GM21825 (cell line): ENCODE measurements around the gene UXT.

ENCODE experiments used
- ATAC-seq: cut with Tn5 transposase; IDR thresholded peaks from one replicate; pipeline ENCODE4 v1.9.1; 2021; ENCODE audit warnings: mild to moderate bottlenecking, moderate library complexity; ENCODE audit not compliant: unreplicated experiment

Gene UXT

DNA sequence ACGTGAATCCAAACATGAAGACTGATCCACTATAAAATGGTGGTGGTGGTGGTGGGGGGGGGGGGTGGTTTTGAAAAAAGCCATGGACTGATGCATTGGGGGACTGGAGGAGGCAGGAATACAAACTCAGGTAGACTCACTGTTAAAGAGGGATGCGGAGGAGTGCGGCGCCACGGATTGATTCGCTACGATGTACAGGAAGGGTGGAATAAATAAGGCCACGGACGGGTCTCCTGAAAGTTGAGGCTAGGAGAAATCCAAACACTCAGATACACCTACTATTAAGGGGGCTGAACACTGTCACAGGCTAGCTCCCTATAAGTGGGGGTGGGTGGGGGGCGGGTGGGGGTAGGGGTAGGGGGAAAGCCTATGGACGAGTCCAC, 9.2 kb downstream of the UXT start:
- no peak for ATAC-seq

DNA sequence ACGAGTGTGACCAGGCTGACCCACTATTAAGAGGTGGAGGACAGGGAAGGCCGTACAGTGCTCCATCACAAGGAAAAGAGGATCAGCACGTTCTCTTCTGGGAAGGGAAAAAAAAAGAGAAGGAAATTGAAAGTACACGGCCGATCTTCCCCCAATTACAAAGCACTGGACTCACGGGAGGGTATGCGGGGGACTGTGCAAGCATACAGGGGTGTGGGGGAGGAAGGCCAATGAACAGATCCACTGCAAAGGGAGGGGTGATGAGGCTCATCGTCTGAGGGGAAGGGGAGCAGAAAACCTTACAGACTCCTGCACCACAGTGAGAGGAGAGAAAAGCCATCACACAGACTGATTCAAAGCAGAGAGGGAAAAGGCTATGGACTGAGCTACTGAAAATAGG, 9.7 kb downstream of the UXT start:
- ATAC-seq = no peak

DNA sequence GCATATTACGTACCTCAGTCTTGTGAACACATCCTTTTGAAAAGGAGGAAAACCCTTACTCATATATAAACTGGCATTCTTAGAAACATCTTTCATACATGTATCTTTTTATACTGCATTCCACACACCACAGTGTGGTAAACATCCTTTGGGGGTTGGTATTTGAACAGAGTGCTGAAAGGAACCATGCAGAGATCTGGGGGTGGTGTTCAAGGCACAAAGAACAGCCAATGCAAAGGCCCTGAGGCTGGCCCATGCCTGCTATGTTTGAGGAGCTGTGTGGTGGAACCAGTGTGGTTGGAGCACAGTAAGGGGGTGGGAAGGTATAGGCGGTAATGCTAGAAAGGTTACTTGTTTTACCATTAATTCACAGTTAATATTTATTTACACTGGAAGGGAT, 10.6 kb downstream of the UXT start:
- no peak for ATAC-seq

DNA sequence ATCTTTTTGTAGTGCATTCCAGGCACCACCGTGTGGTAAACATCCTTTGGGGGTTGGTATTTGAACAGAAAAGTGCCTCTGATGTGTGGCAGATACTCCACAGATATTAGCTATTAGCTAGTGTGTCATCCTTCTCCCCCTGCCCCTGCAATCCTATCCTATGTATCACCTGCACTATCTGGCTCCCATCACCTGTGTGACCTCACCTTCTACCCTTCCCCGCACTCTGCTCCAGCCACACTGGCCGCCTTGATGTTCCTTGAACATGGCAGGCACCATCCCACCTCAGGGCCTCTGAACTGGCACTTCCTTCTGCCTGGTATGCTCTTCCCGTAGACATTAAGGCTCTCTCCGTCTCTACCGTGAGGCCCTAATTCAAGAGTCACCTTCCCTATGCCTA, 12.3 kb downstream of the UXT start:
- ATAC-seq = no peak

DNA sequence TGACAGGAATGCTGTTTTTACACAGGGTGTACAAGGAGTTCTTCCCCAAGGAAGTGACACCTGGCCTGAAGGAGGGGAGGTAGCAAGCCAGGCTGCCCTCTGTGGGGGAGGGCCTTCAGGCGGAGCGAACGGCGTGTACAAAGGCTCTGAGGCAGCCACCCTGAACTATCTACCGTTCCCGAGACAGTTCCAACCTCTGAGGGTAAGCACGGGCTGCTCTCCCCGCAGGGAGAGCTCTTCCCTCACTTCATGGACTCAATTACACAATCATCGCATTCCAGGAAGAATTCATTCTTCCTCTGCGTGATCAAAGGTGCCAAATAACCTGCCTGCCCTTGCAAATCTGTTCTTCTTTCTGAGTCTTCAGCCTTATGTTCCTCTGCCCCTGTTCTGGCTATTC, 13.4 kb downstream of the UXT start:
- ATAC-seq = no peak

DNA sequence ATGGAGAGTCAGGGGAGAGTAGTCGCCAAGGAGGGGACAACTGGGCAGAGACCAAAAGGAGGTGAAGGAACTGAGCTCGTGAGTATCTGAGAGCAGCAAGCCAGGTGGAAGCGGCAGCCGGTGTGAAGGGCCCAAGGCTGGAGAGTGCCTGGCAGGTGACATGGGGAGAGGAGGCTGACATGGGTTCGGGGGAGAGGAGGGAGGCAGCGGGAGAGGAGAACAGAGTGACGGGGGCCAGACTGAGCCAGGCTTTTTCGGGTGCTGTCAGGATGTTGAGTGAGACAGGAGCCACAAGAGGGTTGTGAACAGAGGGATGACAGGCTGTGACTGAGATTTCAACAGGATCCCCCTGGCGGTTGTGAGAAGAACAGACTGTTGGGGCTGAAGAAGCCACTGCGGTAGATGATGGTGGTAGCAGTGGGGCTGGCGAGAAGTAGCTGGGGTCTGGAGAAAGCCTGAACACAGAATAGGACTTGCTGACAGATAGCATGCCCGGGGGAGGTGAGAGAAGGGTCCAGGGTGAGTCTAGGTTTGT, 14.4 kb downstream of the UXT start:
- no peak for ATAC-seq

DNA sequence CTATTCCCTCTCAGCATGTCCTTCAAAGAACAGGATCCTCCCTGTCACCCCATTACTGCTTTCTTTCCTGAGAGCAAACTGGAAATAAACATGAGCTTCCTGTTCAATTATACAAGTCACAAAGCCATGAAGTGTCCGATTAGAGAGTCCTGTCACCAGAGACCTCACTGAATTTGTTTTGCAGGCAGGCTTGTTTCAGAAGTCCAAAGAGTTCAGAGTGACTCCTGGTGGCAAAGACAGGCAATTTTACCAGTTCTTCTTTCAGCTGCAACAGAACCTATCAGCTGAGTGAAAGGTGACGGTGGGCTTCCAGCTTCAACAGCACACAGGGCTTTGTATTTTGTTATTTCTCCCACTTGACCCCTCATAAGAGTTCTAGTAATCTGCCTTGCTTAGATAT, 15.1 kb downstream of the UXT start:
- no peak for ATAC-seq

DNA sequence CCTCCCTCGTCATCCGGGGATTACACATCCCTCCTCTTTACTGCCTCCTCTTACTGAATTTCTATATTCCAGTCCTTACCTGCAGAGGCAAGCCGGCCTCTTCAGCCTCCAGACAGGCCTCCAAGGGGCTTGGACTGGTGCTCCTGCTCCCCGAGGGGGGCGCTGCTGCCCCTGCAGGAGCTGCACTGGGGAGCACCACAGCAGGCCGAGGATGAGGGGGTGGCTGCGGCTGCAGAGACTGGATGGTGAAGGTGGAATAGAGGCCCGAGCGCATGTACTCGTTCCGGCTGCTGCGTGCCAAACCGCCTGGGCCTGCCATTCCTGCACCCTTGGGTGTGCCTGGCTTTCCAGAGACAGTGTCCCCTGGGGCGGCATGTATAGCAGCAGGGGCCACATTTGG, 20.2 kb downstream of the UXT start:
- ATAC-seq = no peak

DNA sequence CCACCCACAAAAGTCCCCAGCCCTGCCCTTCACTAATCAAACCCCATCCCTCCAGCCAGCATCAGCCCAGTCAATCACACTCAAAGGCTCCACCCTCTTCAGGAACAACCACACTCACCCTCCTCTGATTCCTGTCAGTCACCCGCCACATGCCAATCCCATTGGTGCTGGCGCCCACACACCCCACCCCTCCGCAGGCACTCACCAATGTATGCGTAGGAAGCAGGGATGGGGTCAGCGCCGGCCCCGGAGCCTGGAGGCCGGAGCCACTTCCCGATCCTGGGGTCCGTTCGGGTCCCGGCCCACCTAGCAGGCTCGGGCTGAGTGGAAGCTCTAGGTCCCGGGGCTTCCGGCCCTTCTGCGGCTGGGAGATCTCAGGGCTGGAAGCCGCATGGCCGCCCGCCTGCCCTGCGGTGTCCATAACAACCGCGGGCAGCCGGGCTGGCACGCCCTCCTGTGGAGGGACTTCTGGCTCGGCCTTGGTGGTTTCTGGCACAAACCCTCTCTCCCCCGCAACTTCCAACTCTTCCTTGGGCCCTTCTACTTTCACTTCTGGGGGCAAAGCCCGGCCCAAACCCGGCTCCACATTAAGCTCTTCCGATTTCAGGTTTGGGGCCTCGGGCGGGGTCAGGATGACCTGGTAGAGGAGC, 21.3 kb downstream of the UXT start:
- ATAC-seq = no peak

DNA sequence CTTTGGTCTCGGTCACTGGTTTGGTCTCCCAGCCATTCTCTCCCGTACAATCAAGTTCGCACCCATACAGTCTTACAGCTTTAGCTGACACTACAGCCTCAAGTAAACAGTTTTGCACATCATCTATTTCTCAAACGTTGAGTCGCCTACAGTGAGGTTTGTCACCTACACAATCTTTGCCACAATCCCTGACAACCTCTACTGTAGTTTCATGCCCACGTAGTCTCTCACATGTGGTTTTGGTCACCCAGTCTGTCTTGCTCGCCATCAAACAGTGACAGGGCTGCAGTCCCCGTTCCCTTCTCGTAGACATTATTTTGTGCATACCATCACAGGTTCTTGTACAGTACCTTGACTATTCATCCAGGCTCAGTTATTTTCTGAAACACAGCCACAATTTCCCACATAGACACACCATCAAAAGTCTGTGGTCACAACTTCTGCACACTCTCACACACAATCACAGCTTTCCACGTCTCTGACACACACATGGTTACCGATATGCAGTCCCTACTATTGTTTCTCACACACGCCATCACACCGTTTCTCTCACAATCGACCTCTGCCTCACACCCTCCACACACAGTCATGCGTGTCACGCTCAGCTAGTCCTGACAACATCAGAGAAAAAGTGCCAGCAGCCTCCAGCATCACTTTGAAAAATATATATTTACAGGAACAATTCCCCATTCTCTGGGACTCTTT, 24.0 kb downstream of the UXT start:
- no peak for ATAC-seq

DNA sequence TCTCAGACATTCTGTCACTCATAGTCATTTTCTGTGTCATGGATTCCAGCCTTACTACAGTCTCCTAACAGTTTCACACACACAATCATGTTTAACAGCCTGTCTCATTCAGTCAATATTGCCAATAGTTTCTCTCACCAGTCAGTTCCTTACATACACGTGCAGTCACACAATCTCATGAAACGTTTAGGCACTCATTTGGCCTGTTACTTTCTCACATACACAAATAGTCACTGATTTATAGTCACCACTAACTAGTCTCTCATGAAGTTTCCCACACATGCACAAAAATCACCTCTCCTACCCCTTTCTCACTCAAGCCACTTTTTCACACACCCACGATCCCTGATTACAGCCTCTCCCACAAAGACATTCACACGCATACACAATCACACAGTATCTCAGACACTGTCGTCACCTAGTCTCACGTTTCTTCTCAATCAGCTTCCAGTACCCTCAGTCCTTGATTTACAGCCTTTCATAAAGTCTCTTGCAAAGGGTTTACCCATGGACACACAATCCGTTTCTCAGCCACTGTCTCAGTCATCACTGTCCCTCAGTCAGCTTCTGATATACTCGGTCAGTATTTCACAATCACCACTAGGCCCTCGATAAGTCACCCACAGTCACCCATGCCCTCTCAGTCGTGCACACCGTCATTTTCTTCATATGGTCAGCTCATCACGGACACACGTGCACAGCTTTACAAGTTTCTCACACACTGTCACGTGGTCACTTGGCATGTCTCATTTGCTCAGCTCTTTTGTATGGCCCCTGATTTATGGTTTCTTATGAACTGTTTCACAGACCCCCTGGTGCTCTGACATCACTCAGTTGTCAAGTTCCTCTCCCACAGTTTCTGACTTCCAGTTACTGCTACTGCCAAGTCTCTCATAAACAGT, 25.0 kb downstream of the UXT start:
- ATAC-seq = no peak

DNA sequence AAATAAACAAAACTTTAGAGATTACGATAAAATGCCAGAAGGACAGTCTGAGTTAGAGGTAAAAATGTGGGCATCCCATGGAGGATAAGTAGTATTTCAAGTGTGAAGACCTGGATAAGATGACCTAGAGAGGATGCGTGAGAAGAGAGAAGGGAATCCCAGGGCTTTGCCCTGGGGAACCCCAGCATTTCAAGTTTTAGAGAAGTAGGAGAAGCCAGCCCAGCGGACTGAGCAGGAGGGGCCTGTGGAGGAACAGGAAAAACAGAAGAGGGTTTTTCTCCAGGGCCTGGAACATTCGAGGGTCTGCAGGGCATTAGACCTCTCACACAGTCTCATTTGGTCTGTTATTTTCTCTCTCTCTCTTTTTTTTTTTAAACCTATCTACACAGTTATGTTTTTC, 26.3 kb downstream of the UXT start:
- no peak for ATAC-seq

DNA sequence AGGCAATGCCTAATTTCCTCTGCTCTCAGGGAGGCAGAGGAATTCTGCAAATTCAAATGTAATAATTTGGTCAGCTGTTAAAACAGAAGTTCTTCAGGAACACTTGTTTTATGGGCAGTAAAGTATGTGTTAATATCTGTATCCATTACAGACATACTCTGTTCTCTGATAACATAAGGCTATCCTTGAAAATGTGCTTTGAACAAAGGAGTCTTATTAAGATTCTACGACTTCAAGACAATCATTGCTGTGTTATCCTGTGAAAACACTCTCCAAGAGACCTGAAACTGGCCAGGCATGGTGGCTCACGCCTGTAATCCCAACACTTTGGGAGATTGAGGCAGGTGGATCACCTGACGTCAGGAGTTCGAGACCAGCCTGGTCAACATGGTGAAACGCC, 27.3 kb downstream of the UXT start:
- no peak for ATAC-seq

DNA sequence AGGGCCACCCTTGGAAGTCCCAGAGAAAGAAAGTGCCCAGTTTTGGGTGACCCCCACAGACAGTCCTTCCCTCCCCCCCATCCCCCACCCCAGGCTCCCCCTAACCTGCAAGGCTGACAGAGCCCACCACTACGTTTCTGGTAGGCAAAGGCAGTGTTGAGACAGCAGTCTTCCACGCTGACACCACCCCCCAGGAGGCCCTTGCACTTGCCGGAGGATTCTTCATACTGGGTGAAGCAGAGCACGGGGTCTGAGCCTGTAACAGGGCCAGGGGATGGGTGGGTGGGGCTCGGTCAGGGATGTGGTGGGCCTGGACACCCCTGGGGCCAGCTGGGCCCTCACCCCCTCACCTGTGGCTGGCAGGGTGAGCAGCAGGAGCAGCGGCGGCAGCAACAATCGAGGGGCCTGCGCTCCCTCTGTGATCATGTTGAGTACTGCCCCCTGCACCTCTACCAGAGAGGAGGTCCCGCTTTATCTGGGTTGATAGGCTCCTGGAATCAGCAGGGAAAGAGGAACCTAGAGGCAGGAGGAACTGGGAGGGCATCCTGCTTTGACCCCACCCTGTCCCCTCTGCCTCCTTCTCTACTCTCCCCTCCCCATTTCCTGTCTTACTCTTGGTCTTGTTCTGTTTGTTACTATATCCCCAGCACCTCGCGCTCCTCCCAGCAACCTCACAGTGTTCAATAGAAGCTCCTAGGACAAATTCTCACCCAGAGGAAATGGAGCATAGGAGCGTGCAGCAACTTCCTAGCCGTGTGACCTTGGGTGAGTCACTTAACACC, 29.4 kb downstream of the UXT start, which contains the start of gene CFP:
Gene CFP, minus strand, starts transcription at position 512 of the 782 bp plus-strand sequence. Its CDS starts 86 bp downstream, at position 426.
- ATAC-seq = no peak

DNA sequence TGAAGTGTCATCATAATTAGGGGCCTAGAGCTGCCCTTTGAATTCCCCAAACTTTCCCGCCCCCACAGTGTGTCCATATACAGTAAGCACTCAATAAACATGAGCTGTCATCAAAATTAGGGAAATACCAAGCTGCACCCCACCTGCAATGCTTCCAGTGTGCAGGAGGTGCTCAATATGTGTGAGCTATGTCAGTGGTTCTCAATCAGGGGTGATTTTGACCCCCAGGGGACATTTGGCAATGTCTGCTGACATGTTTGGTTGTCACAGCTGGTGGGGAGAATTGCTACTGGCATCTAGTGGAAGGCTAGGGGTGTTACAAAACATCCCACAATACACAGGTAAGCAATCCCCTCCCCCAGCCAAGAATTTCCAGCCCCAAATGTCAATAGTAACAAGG, 30.0 kb downstream of the UXT start:
- ATAC-seq = no peak

DNA sequence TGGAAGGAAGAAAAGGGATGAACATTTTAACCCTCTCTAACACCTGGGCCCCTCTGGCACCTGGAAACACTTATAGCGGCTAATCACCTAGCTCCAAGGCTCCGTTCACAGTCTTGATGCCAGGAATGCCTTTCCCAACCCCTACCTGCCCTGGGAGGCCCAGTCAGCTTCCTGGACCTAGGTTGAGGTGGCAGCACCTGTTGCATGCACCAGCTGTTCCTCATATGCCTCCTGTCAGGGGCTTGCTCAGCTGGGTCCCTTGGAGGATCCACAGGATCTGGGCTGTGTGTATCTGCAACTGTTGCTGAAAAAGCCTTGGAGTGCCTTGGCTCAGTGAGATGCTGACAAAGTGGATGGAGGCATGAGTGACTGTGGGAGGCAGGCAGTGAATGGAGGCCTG, 33.6 kb downstream of the UXT start:
- no peak for ATAC-seq

DNA sequence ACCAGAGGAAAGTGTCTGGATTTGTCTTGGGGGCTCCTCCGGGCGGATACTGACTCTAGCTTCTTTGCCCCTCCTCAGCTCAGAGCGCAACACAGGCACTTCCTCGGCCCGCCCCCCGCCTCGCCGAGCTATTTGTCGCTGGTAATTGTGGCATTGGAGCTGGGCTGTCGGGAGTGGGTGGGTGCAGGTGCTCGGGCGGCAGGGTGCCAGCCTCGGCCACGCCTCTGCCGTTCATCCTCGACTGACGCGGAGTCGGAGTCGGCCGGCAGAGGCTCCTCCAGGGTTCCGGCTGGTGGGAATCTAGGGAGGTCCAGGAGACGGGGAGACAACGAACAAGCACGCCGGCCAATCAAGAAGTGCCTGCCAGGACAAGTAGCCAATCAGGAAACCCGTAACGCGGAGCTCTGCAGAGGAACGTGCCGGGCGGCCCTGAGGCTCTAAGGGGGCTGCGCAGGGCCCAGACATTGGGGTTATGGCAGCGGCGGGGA, 35.4 kb downstream of the UXT start:
- ATAC-seq = no peak

DNA sequence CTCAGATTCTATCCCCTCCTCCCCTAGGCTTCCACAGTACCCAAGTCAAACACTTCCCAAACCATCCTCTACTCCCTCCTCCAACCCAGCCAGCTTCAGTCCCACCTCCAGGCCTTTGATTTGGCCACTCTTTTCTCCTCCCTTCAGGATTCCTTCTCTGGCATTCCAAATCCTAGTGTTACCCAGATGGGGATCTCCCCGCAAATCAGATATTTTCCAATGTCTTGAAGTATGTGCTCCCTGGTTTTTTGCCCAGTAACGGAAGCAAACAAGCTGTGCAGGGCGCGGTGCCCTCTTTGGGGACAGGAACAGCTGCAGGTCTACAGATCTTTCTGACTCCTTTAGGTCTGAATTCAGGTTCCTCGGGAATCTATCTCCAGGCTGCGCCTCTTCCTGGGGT, 37.1 kb downstream of the UXT start:
- no peak for ATAC-seq

DNA sequence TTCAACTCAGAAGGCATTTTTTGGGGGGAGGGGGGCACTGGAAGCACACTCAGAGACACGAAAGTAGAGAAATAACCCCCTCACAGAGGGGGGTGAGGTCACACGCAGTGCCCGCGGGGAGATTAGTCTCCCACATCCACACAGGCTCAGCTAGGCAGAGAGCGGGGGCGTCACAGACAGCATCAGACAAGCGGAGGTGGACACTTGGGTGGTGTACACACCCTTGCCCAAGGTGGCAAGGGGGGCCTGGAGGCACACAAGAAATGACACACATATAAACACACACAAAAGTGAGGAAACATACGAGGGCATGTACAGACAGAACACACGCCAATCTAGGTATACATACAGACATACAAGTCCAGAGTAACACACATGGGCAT, 38.7 kb downstream of the UXT start:
- no peak for ATAC-seq

DNA sequence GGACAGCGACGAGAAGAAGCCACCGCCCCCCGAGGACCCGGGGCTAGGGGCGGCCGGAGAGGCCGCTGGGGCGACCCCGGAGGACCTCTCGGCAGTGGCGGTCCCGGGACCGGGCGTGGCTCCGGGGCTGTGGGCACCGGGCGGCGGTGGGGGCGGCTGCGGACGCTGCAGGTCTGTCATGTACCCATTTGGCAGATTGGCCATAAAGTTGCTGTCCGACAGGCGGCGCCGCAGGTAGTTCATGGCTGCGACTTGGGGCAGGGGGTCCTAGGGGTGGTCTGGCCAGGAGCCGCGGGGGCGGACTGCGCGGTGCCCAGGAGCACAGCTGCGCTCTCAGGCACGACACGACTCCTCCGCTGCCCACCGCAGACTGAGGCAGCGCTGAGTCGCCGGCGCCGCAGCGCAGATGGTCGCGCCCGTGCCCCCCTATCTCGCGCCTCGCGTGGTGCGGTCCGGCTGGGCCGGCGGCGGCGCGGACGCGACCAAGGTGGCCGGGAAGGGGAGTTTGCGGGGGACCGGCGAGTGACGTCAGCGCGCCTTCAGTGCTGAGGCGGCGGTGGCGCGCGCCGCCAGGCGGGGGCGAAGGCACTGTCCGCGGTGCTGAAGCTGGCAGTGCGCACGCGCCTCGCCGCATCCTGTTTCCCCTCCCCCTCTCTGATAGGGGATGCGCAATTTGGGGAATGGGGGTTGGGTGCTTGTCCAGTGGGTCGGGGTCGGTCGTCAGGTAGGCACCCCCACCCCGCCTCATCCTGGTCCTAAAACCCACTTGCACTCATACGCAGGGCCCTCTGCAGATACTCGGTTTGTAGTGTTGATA, 39.3 kb downstream of the UXT start, which contains the start of gene SYN1:
Gene SYN1, minus strand, starts transcription at position 372 of the 817 bp plus-strand sequence. Its CDS starts 129 bp downstream, at position 243.
- ATAC-seq = no peak
